NCI-H526 treated with DMSO at 0.1 percent for 48 hours (cell line): ENCODE results near the gene ETNPPL.

ENCODE experiments used
- DNase-seq: peaks from one replicate; lab custom pipeline; 2025; lab: John Stamatoyannopoulos, UW

ETNPPL gene

GRCh38 chr4:108695062-108695461, 67.8 kb downstream of the ETNPPL start:
- DNase-seq, result no peak

- no peak for DNase-seq
These were observed 68.4 kb downstream of the ETNPPL start for GRCh38 chr4:108694423-108694822.

GRCh38 chr4:108693819-108694218, 69.0 kb downstream of the ETNPPL start:
- no peak for DNase-seq

GRCh38 chr4:108693211-108693610, 69.6 kb downstream of the ETNPPL start:
- no peak for DNase-seq
